ENCODE results near the gene ARID4B. TPM values are rescaled to one million over a fixed set of nuclear protein-coding genes. Genes with fewer than 3 reads are reported as not detected.
A peak's percentile ranks its signal among the peaks of the same experiment; 100 is the strongest.
"Not testable (repeated sequence)": the region's sequence is repeated elsewhere in the genome, so short reads cannot be mapped to it uniquely, and the experiment has no call there.

Gene ARID4B, protein sequence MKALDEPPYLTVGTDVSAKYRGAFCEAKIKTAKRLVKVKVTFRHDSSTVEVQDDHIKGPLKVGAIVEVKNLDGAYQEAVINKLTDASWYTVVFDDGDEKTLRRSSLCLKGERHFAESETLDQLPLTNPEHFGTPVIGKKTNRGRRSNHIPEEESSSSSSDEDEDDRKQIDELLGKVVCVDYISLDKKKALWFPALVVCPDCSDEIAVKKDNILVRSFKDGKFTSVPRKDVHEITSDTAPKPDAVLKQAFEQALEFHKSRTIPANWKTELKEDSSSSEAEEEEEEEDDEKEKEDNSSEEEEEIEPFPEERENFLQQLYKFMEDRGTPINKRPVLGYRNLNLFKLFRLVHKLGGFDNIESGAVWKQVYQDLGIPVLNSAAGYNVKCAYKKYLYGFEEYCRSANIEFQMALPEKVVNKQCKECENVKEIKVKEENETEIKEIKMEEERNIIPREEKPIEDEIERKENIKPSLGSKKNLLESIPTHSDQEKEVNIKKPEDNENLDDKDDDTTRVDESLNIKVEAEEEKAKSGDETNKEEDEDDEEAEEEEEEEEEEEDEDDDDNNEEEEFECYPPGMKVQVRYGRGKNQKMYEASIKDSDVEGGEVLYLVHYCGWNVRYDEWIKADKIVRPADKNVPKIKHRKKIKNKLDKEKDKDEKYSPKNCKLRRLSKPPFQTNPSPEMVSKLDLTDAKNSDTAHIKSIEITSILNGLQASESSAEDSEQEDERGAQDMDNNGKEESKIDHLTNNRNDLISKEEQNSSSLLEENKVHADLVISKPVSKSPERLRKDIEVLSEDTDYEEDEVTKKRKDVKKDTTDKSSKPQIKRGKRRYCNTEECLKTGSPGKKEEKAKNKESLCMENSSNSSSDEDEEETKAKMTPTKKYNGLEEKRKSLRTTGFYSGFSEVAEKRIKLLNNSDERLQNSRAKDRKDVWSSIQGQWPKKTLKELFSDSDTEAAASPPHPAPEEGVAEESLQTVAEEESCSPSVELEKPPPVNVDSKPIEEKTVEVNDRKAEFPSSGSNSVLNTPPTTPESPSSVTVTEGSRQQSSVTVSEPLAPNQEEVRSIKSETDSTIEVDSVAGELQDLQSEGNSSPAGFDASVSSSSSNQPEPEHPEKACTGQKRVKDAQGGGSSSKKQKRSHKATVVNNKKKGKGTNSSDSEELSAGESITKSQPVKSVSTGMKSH (N-terminal part only)
- 17.6 TPM for total RNA-seq
- long read RNA-seq, partial matches to known transcripts = 17 of 24 reads
- long read RNA-seq, other reads (novel, unspliced or antisense) = 6 of 24 reads

DNA sequence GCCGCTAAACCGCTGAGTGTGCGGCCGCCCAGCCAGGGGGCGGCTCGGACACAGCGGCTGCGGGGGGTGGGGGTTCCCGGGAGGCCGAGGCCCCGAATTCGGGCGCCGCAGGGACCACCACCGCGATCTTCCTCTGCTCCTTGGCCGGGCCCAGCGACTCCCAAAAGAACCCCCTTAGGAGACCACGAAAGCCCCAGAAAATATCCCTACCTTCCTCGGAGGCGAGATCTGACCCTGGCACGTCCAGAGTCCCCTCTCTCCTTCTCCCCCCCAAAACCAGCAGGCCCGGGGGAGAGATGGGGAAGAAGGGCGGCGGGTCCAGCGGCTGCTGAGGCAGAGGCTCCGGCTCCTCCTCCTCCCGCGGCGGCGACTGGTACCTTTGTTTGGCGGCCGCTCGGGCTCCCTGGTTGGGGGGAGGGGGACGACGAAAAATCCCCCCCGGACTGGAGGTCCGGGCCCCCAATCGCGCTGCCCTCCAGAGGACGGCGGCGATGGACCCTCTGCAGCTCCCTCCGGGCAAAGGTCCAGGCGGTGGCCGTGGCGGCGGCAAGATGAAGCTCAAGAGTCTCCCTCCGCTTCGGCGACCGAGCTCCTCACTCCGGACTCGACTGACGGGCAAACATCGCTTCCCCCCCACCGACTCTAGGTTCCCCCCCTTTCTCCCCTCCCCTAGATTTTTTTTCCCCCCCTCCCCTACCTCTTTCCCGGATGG, at the start of gene ARID4B:
Gene ARID4B (minus strand): TSS at position 621 of the 712 bp plus-strand sequence. CDS start 1,260 bp downstream, outside the sequence.
- intact Hi-C loops (cut with DNase I) = loop anchor here (1.0 to 5.0 kb wide), 4 partner anchors 40 to 175 kb away; partner anchors contain the start of genes B3GALNT2 and TBCE
- DNase-seq (ENCODE audit: low spot score) = peak; percentile 87

DNA sequence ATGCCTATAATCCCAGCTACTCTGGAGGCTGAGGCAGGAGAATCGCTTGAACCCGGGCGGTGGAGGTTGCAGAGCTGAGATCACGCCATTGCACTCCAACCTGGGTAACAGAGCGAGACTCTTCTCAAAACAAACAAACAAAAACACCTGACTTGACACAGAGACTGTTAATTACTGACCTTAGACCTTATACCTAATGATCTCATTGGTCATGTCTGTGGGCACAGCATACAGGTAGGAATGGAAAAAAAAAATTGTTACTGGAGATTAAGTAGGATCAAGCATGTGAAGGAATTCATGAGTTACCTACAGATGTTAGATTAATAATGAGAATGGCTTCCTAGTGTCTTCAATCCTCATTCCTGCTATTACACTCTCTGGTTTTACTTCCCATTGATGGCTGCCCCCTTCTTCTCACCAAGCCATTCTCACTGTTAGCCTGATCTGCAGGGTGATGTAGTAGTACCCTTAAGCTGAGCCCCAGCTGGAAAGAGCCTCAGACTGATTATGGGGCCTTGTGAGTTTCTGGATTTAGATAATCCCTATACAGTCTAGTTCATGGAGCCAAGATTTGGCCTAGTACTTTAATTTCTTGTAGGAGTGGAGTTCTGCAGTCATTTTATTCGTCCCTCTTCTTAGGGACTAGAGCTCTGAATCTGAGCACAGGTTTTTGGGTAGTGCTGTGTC, 48.1 kb upstream of the ARID4B start:
- intact Hi-C loops (cut with DNase I) = no loop called here
- no peak for DNase-seq (ENCODE audit: low spot score)

DNA sequence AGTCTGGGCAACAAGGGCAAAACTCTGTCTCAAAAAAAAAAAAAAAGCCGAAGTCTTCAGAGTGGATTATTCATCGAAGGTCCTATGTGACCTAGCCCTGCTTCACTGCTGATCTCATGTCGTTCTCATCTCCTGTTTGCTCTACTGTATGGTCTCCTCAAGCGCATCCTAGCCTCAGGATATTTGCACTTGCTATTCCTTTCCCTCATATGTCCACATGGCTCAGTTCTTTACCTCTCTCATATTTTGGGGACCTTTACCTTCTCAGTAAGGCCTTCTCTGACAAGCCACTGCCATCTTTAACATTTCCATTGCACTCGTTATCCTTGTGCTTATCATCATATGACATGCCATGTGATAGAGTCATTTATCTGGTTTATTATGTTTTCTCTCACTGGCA, 41.8 kb upstream of the ARID4B start:
- DNase-seq (ENCODE audit: low spot score) = no peak
- intact Hi-C loops (cut with DNase I) = loop anchor here (10.0 kb wide), 1 partner anchor 45 kb away; no protein-coding TSS in a partner anchor

DNA sequence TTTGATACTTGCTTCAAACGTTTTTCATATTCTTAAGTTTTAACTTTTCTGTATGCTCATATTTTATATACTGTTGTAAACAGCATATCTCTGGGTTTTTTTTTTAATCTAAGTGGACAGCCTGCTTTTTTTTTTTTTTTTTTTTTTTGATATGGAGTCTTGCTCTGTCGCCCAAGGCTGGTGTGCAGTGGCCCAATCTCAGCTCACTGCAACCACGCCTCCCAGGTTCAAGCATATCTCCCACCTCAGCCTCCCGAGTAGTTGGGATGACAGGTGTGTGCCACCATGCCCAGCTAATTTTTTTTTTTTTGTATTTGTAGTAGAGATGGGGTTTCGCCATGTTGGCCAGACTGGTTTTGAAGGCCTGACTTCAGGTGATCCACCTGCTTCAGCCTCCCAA, 40.4 kb upstream of the ARID4B start:
- no peak for DNase-seq (ENCODE audit: low spot score)
- intact Hi-C loops (cut with DNase I) = loop anchor here (10.0 kb wide), 1 partner anchor 46 kb away; no protein-coding TSS in a partner anchor

DNA sequence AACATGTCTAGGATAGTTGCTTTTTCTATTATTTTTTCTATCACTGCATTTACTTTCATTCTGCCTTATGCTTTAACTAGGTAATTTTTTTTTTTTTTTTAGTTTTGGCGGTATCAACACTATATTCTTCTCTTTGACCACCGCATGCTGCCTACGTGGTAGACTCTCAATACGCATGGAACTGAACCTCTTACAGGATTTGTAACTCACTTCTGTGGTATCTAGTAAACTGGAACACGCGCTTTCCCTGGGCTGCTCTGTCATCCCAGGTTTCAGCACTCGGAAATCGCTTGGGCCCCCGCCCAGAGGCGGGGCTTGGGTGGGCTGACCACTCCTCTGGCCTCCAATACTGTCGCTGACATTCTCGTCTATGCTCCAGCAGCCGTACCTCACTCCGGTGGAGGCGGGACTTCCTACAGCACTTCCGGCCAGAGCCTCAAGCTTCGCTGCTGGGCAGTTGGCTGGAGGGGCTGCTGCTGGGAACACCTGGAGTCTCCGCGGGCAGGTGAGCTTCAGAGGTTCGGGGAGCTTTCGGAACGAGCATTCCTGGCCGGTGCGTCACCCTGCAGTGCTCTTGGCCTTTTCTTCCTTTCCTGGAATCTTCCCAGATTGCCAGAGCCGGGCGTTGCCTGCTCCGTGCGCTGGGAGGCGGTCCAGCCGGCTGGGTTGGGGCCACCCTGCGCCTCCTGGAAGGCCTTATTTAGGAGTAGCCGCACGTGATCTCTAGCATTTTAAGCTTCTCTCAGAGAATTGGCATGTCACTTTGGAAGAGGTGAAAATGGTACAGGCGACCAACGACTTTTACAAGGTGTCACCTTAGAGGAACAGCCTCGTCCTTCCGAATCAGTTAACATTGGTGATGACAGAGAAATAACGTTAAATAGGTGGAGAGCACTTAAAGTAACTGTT, 39.3 kb upstream of the ARID4B start, which contains the start of gene TBCE:
Gene TBCE (plus strand): TSS at position 428 of the 909 bp plus-strand sequence. CDS start 12,623 bp downstream, outside the sequence.
- intact Hi-C loops (cut with DNase I) = loop anchor here (1.0 to 10.0 kb wide), 2 partner anchors 39 to 48 kb away; partner anchors contain the start of genes ARID4B and GGPS1
- peak; percentile 98 for DNase-seq (ENCODE audit: low spot score)

DNA sequence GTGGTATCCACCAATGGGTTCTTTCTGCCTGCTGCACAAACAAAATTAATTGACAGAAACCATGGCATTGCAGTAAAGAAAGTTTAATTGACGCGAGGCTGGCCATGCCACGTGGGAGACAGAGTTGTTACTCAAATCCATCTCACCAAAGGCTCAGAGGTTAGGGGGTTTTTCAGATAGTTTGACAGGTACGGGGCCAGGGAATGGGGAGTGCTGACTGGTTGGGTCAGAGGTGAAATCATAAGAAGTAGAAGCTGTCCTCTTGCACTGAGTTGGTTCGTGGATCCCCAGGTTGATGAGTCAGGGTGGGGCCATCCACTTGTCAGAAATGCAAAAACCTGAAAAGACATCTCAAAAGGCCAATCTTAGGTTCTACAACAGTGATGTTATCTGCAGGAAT, 38.3 kb upstream of the ARID4B start:
- intact Hi-C loops (cut with DNase I) = loop anchor here (10.0 kb wide), 1 partner anchor 49 kb away; no protein-coding TSS in a partner anchor

DNA sequence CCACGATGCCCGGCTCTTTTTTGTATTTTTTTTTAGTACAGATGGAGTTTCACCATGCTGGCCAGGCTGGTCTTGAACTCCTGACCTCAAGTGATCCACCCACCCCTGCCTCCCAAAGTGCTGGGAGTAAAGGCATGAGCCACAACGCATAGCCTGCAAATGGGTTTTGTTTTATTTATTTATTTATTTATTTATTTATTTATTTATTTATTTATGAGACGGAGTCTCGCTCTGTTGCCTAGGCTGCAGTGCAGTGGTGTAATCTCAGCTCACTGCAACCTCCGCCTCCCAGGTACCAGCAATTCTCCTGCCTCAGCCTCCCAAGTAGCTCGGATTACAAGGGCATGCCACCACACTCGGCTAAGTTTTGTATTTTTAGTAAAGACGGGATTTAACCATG, 36.2 kb upstream of the ARID4B start:
- intact Hi-C loops (cut with DNase I) = loop anchor here (10.0 kb wide), 1 partner anchor 51 kb away; no protein-coding TSS in a partner anchor
- DNase-seq (ENCODE audit: low spot score) = not testable (repeated sequence)

More for the DNA sequence above, 38.3 kb upstream of the ARID4B start:
- no peak for DNase-seq (ENCODE audit: low spot score)

DNA sequence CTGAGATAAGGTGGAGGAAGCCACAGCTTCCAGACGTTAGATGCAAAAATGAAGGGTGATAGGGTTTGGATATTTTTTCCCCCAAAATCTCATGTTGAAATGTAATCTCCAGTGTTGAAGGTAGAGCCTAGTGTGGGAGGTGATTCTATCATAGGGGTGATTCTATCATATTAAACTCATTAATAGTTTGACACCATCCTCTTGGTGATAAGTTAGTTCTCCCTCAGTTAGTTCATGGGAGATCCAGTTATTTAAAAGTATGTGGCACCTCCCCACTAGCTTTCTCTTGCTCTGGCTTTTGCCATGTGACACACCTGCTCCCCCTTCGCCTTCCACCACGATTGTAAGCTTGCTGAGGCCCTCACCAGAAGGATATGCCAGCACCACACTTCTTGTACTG, 30.9 kb upstream of the ARID4B start:
- intact Hi-C loops (cut with DNase I) = no loop called here
- no peak for DNase-seq (ENCODE audit: low spot score)

DNA sequence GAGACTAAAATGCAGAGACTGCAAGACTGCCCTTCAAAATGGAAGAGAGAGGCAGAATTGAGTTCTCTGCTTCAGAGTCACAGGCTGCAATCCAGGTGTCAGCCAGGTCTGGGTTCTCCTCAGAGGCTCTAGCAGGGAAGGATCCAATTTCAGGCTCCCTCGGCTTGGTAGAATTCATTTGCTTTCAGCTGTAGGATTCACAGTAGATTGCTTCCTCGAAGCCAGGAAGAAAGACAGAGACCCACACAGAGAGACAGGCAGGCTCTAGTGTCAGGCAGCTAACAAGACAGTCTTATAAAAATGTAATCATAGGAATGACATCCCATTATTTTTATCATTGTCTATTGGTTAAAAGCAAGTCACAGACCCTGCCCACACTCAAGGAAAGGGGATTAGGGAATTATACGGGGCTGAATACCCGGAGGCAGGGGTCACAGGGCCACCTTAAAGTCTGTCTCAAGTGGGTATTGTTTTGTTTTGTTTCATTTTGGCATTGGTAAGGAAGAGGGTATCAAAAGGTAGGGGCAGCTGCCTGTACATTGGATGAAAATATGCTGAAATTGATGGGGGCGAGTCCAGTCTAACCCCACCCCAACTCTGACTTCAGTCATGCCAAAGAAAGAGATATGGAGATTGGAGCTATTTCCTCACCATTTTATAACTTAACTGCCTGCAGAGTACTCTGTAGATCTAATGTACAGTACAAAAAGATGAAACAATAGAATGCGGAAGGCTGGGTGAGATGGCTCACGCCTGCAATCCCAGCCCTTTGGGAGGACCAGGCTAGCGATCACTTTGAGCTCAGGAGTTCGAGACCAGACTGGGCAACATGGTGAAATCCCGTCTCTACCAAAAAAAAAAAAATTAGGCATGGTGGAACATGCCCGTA, 29.8 kb upstream of the ARID4B start:
- intact Hi-C loops (cut with DNase I) = no loop called here

DNA sequence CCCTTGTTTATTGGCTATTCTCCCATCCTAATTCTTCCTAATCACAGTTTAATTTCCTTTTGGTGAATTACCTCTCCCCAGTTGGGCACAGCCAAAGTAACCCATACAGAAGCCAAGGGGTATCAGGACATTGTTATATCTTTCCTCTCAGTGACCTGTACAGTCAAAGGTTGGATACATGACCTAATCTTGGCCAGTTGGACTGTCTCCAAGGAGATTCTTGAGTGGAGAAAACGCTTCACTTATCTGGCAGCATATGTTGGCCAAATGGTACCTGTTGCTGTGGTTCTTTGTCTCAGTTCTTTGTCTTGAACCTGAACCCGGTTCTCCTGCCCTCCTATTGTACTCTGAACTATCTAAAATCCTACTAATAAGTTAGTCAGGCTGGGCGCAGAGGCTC, 23.9 kb upstream of the ARID4B start:
- intact Hi-C loops (cut with DNase I) = no loop called here
- no peak for DNase-seq (ENCODE audit: low spot score)

More for the DNA sequence above, 29.8 kb upstream of the ARID4B start:
- DNase-seq (ENCODE audit: low spot score) = no peak

DNA sequence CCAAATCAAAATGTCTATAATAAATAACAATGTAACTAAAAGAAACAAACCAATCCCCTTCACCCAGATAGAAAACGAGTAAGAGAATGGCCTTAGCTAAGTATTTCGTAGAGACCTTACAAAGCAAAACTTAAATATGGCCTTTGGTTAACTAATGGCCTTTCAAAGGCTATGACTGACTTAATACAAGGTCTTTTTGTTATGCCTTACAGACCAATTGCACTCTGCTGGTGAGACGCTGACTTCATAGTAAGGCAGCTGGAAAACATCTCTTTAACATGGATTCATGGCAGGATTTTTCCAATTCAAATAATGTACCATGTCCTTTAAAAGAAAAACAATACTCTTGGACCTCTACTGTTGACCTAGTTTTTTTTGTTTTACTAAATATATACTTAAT, 23.5 kb upstream of the ARID4B start:
- DNase-seq (ENCODE audit: low spot score) = no peak

DNA sequence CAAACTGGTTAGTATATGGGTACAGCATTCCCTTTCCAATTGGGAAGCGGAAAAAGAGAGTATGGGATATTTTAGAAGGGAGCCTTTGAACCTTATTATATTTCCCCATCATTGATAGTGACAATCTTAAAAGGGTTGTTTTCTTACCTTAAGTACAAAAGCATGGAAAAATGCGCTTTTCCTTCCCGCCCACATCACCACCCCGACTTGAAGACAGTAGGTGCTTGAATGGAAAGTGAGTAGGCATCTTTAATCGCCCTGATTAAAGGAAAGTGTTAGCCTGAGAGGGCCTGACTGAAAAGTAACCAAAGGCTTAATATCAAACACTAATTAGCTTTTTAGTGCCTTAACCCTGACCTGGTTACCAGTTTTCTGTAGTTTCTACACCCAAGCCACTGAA, 15.7 kb upstream of the ARID4B start:
- intact Hi-C loops (cut with DNase I) = no loop called here
- no peak for DNase-seq (ENCODE audit: low spot score)

More for the DNA sequence above, 23.5 kb upstream of the ARID4B start:
- intact Hi-C loops (cut with DNase I) = no loop called here

DNA sequence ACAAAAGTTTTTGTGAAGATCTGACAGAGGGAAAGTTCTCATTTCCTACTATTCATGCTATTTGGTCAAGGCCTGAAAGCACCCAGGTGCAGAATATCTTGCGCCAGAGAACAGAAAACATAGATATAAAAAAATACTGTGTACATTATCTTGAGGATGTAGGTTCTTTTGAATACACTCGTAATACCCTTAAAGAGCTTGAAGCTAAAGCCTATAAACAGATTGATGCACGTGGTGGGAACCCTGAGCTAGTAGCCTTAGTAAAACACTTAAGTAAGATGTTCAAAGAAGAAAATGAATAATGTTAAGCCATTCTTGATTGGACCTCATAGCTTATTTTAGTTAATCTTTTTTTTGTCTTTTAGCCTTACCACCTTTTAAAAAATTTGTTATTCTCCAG, 14.5 kb upstream of the ARID4B start:
- intact Hi-C loops (cut with DNase I) = no loop called here
- no peak for DNase-seq (ENCODE audit: low spot score)

DNA sequence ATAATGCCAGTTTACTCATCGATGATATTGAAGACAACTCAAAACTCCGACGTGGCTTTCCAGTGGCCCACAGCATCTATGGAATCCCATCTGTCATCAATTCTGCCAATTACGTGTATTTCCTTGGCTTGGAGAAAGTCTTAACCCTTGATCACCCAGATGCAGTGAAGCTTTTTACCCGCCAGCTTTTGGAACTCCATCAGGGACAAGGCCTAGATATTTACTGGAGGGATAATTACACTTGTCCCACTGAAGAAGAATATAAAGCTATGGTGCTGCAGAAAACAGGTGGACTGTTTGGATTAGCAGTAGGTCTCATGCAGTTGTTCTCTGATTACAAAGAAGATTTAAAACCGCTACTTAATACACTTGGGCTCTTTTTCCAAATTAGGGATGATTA, 14.1 kb upstream of the ARID4B start:
- DNase-seq (ENCODE audit: low spot score) = no peak

DNA sequence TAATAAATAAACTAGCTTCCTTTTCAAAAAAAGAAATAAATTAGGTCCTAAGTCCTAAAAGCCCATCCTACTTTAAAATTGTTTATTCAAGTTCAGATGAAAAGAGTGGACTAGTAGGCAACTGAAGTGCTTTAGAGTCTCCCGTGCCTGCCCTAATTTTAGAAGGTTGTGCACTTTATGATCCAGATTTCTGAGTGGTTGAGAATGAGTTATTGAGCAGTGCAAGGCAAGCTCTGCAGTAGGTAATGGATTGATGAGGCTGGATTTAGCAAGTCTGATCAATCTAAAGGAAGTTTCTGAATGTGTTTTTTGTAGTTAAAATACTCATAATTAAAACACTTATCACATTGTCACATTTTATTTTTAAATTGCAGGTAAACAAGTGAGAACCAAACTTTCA, 13.4 kb upstream of the ARID4B start:
- no peak for DNase-seq (ENCODE audit: low spot score)
- intact Hi-C loops (cut with DNase I) = no loop called here

More for the DNA sequence above, 14.1 kb upstream of the ARID4B start:
- intact Hi-C loops (cut with DNase I) = no loop called here

DNA sequence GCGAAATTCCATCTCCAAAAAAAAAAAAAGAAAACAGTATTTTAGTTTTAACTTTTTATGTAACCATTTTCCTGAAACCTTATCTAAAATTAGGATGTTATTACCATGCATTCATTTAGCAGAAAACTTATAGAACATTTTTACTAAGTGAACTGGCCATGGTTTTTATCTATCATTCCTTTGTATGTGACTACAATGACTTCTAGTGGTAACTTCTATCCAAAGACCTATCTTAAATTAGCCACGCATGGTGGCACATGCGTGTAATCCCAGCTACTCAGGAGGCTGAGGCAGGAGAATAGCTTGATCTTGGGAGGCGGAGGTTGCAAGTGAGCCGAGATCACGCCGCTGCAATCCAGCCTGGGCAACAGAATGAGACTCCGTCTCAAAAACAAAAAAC, 11.8 kb upstream of the ARID4B start:
- DNase-seq (ENCODE audit: low spot score) = no peak
- intact Hi-C loops (cut with DNase I) = no loop called here

Data from cardiac septum (tissue), 1 donor.